Osteocyte (in vitro differentiated cells): Measurements from ENCODE around the gene CCDC102B. TPM values are rescaled to one million over a fixed set of nuclear protein-coding genes. Genes with fewer than 3 reads are reported as not detected.

ENCODE experiments used
- DNase-seq: peaks from one replicate; pipeline ENCODE4 v3.0.0; 2021; ENCODE audit warnings: mixed read lengths; ENCODE audit not compliant: unreplicated experiment; ENCODE audit errors: extremely low spot score
- H3K27ac Mint-ChIP-seq: one replicate; pipeline ENCODE4 v1.8.0; 2021; ENCODE audit warnings: mild to moderate bottlenecking, mixed read lengths; ENCODE audit not compliant: unreplicated experiment
- H3K27me3 Mint-ChIP-seq: one replicate; pipeline ENCODE4 v1.8.0; 2021; ENCODE audit warnings: mixed read lengths; ENCODE audit not compliant: unreplicated experiment
- H3K36me3 Mint-ChIP-seq: one replicate; pipeline ENCODE4 v1.8.0; 2021; ENCODE audit warnings: mixed read lengths; ENCODE audit not compliant: unreplicated experiment
- H3K4me1 Mint-ChIP-seq: one replicate; pipeline ENCODE4 v1.8.0; 2021; ENCODE audit warnings: mixed read lengths; ENCODE audit not compliant: unreplicated experiment
- H3K4me3 Mint-ChIP-seq: one replicate; pipeline ENCODE4 v1.8.0; 2021; ENCODE audit warnings: mild to moderate bottlenecking, moderate library complexity, mixed read lengths; ENCODE audit not compliant: unreplicated experiment
- H3K9me3 Mint-ChIP-seq: one replicate; pipeline ENCODE4 v1.8.0; 2021; ENCODE audit warnings: mixed read lengths; ENCODE audit not compliant: unreplicated experiment
- CTCF ChIP-seq: fragments of 200-600 bp; sonication (generic); IDR thresholded peaks from 2 replicates; pipeline ENCODE4 v1.5.0; 2021; ENCODE audit warnings: antibody characterized with exemption, mild to moderate bottlenecking, moderate library complexity
- total RNA-seq: library from RNA; stranded (reverse); gene quantifications from 2 replicates; pipeline ENCODE4 v1.2.1, GENCODE V29; 2021

The CCDC102B gene
- total RNA-seq, 1 donor from 2014 or later, result 18.9 TPM

- TF ChIP-seq CTCF, result no peak
- no peaks in the 10 kb centered on the region for H3K27me3 Mint-ChIP-seq
- no peaks in the 10 kb centered on the region for H3K4me1 Mint-ChIP-seq
- H3K27ac Mint-ChIP-seq, result no peak overlapping the region
- H3K9me3 Mint-ChIP-seq, result peaks cover 5% of the 10 kb centered on the region
- no peak for DNase-seq
- H3K36me3 Mint-ChIP-seq, result no peaks in the 10 kb centered on the region
- H3K4me3 Mint-ChIP-seq, result no peak overlapping the region
Observed at GRCh38 chr18:68991286-68991685, 193.4 kb downstream of the CCDC102B start.

DNA sequence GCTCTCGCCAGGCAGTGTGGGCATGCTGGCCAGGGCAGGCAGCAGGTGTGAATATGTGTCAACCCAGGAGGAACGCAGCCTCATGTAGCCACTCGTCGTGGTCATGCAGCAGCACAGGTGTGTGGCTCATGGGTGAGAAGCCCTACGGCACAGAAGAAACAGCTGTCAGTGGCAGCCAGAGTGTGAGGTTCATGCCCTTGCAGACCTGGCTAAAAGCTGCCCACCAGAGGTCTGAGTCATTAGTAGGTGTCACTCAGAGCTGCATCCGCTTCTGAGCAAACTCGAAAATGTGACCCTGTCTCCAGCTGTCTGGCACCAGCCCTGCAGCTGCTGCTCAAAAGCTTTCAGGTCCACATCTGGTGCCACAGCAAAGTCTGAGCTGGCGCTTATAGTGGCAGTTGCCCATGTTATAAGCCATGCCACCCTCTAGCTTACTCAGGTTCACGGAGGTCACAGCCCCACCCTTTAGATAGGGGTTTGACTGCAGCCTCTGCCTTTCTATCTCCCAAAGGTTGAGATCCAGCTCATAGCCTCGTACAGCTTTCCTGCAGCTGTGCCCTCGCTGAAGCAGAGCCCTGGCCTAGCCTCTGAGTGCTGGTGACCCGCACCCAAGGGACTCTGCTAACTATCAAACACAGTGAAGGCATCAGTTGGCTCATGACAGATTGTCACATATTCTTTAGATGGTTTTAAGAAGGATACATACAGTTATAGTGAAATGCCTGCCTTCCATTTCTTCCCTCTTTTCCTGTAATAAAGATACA is 195.0 kb downstream of the CCDC102B start:
- no peaks in the 10 kb centered on the region for H3K36me3 Mint-ChIP-seq
- no peaks in the 10 kb centered on the region for H3K4me1 Mint-ChIP-seq
- no peak overlapping the region for H3K4me3 Mint-ChIP-seq
- no peak for TF ChIP-seq CTCF
- H3K27me3 Mint-ChIP-seq, result no peaks in the 10 kb centered on the region
- no peak for DNase-seq
- no peak overlapping the region for H3K27ac Mint-ChIP-seq
- no peaks in the 10 kb centered on the region for H3K9me3 Mint-ChIP-seq

GRCh38 chr18:68995675-68996074 is 197.8 kb downstream of the CCDC102B start:
- Mint-ChIP-seq H3K4me3 (no peak overlapping the region), H3K9me3 (no peaks in the 10 kb centered on the region), H3K4me1 (no peaks in the 10 kb centered on the region), H3K36me3 (no peaks in the 10 kb centered on the region), H3K27me3 (no peaks in the 10 kb centered on the region), H3K27ac (no peak overlapping the region)
- no peak for TF ChIP-seq CTCF
- DNase-seq, result no peak

DNA sequence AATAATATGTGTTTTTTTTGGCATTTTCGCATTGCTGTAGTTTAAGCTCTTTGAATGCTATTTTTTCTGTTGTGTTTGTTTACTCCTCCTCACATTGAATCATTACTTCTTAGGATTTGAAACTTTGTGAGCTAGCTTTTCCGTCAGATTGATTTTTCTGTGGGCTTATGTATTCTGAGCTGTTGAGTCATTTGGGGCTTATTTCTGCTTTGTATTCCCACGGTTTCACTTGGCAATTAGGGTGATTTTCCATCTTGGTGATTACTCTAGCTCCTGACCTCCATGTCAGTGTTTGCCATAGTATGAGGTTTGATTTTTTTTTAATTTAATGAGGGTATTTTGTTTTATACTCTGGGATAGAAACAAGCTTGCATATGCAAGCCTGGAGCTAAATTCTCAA is 200.0 kb downstream of the CCDC102B start:
- no peaks in the 10 kb centered on the region for H3K9me3 Mint-ChIP-seq
- peaks cover 3% of the 10 kb centered on the region for H3K27me3 Mint-ChIP-seq
- H3K36me3 Mint-ChIP-seq, result no peaks in the 10 kb centered on the region
- H3K4me3 Mint-ChIP-seq, result no peak overlapping the region
- DNase-seq, result no peak
- no peaks in the 10 kb centered on the region for H3K4me1 Mint-ChIP-seq
- H3K27ac Mint-ChIP-seq, result no peak overlapping the region
- no peak for TF ChIP-seq CTCF

DNA sequence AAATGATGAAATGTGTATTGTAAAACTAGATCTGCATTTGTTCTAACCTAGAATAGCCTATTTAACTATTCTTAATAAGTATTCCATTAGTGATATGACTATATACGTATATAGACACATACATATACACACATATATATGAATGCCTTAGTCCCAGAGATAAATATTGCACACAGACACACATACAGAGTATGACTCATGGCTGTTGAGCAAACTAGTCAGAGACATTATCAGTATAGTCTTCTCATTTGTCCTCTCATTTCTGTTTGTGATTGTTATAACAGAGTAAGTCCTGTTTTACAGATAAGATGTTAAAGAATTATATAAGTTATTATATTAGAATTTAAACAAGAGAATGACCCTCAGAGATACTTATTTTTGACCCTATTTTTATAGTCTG is 202.5 kb downstream of the CCDC102B start:
- no peak for DNase-seq
- Mint-ChIP-seq H3K4me1 (no peaks in the 10 kb centered on the region), H3K27me3 (peaks cover 3% of the 10 kb centered on the region), H3K4me3 (no peak overlapping the region), H3K9me3 (no peaks in the 10 kb centered on the region), H3K36me3 (no peaks in the 10 kb centered on the region), H3K27ac (no peak overlapping the region)
- TF ChIP-seq CTCF, result no peak
